T-cell (primary cell): Measurements from ENCODE around the gene ACOT12. TPM values are rescaled to one million over a fixed set of nuclear protein-coding genes. Genes with fewer than 3 reads are reported as not detected.

Source experiments
- ATAC-seq, 4 experiments: fragments of 200-7000 bp in 3 of 4; fragments of 150-1000 bp in 1 of 4; cut with Tn5 transposase; replicated peaks in 1 of 4; 1 replicate in 3 of 4; 2 replicates in 1 of 4; pipeline ENCODE4 v1.10.0; 2021; ENCODE audit warnings: moderate library complexity in 3 of 4, mild to moderate bottlenecking in 2 of 4, moderate number of reproducible peaks in 1 of 4
- CTCF ChIA-PET, 2 donors: fragments of 300-600 bp; sonication (Branson Sonifier 250); formaldehyde crosslinking; loops; one replicate each; lab custom pipeline; 2022; ENCODE audit warnings: antibody characterized with exemption in 2 of 2; lab: Charles Lee
- POLR2A ChIA-PET, 2 donors: fragments of 300-600 bp; sonication (Branson Sonifier 250); formaldehyde crosslinking; loops; one replicate each; lab custom pipeline; 2022; ENCODE audit warnings: antibody characterized with exemption in 2 of 2; lab: Charles Lee
- DNase-seq, 35 experiments: peaks; one replicate each; pipeline versions ENCODE4 v3.0.0 to v3.0.0-alpha.2; 2013 to 2023
- H3K27ac ChIP-seq: one replicate; pipeline ENCODE4 v1.5.1; 2013; ENCODE audit warnings: low read length
- H3K27me3 ChIP-seq, 2 experiments: replicated peaks in 1 of 2; 1 replicate in 1 of 2; 2 replicates in 1 of 2; pipeline versions ENCODE4 v1.6.1 to v1.7.0; 2013; ENCODE audit warnings: low read length in 1 of 2, mixed read lengths in 1 of 2; ENCODE audit not compliant: control insufficient read depth in 2 of 2, insufficient read depth in 2 of 2; ENCODE audit errors: extremely low read depth in 1 of 2
- H3K36me3 ChIP-seq, 2 donors: 1 replicate in 1 of 2; 2 replicates in 1 of 2; pipeline versions ENCODE4 v1.6.1 to v1.7.0; 2013; ENCODE audit warnings: low read length in 1 of 2; ENCODE audit not compliant: control insufficient read depth in 2 of 2, insufficient read depth in 1 of 2; ENCODE audit errors: extremely low read depth in 1 of 2
- H3K4me1 ChIP-seq, 2 experiments: 1 replicate in 1 of 2; 2 replicates in 1 of 2; pipeline versions ENCODE4 v1.6.1 to v1.7.0; 2013; ENCODE audit warnings: low read length in 2 of 2, mixed read lengths in 1 of 2; ENCODE audit not compliant: insufficient read depth in 2 of 2, control insufficient read depth in 1 of 2; ENCODE audit errors: extremely low read depth in 1 of 2
- H3K4me3 ChIP-seq, 2 donors: 1 replicate in 1 of 2; 2 replicates in 1 of 2; pipeline versions ENCODE4 v1.5.1 to v1.7.0; 2013; ENCODE audit warnings: mild to moderate bottlenecking in 2 of 2, low read length in 1 of 2, moderate library complexity in 1 of 2; ENCODE audit not compliant: control insufficient read depth in 1 of 2; ENCODE audit errors: extremely low read depth in 1 of 2
- H3K9me3 ChIP-seq: 2 replicates; pipeline ENCODE4 v1.7.0; 2013
- H3K27ac Mint-ChIP-seq, 2 donors: one replicate each; pipeline ENCODE4 v1.8.0; 2020 to 2021; ENCODE audit warnings: mild to moderate bottlenecking in 2 of 2, mixed read lengths in 2 of 2
- H3K27me3 Mint-ChIP-seq, 2 donors: one replicate each; pipeline ENCODE4 v1.8.0; 2021 to 2022; ENCODE audit warnings: mixed read lengths in 2 of 2
- H3K36me3 Mint-ChIP-seq: one replicate; pipeline ENCODE4 v1.8.0; 2021; ENCODE audit warnings: mixed read lengths
- H3K4me1 Mint-ChIP-seq, 3 donors: one replicate each; pipeline ENCODE4 v1.8.0; 2020 to 2022; ENCODE audit warnings: mixed read lengths in 3 of 3, mild to moderate bottlenecking in 1 of 3
- H3K4me3 Mint-ChIP-seq, 3 donors: one replicate each; pipeline ENCODE4 v1.8.0; 2020 to 2022; ENCODE audit warnings: mild to moderate bottlenecking in 3 of 3, mixed read lengths in 3 of 3, moderate library complexity in 3 of 3
- H3K9me3 Mint-ChIP-seq, 3 donors: one replicate each; pipeline ENCODE4 v1.8.0; 2020 to 2022; ENCODE audit warnings: mixed read lengths in 3 of 3
- WGBS: methylation state at CpG from one replicate; pipeline ENCODE4 v1.1.5; 2013; ENCODE audit warnings: missing lambda C conversion rate; ENCODE audit not compliant: insufficient coverage; 5-methylcytosine and 5-hydroxymethylcytosine counted together
- total RNA-seq, 35 experiments: library from RNA in 6 of 35; stranded (reverse) in 6 of 35; fragments of 120-200 nt in 1 of 35; gene quantifications; one replicate each; pipeline versions ENCODE4 v1.2.1 to v1.2.4 and lab custom pipeline; 2013 to 2026

The ACOT12 gene
- total RNA-seq, 5 donors from 2014 or later (not counting 1 experiment from before 2014, with no cell fraction given), result 0.22 TPM; not detected in 4

GRCh38 chr5:81359108-81359507 is 34.8 kb downstream of the ACOT12 start:
- no peak overlapping the region for H3K4me3 Mint-ChIP-seq
- no peaks in the 10 kb centered on the region for H3K4me1 Mint-ChIP-seq
- CTCF ChIA-PET, result no interaction called here
- H3K27ac Mint-ChIP-seq, result no peak overlapping the region
- Histone ChIP-seq H3K27me3 (peaks cover 0 to 10% of the 10 kb centered on the region in 2 experiments), H3K4me3 (no peak overlapping the region), H3K36me3 (no peaks in the 10 kb centered on the region), H3K27ac (no peak overlapping the region), H3K4me1 (no peaks in the 10 kb centered on the region), H3K9me3 (no peaks in the 10 kb centered on the region)
- DNase-seq, result no peak
- H3K36me3 Mint-ChIP-seq, result no peaks in the 10 kb centered on the region
- POLR2A ChIA-PET, result no interaction called here
- H3K27me3 Mint-ChIP-seq, result peaks cover 0 to 5% of the 10 kb centered on the region in 2 donors
- H3K9me3 Mint-ChIP-seq, result no peaks in the 10 kb centered on the region
- 90% methylated on average over 2 of the region's 5 CpGs for WGBS
- ATAC-seq, result no peak

- no peak for DNase-seq
- Histone ChIP-seq H3K27ac (no peak overlapping the region), H3K36me3 (no peaks in the 10 kb centered on the region), H3K4me1 (no peaks in the 10 kb centered on the region), H3K9me3 (no peaks in the 10 kb centered on the region), H3K27me3 (peaks cover 0 to 10% of the 10 kb centered on the region in 2 experiments), H3K4me3 (no peak overlapping the region)
- no peak for ATAC-seq
- ChIA-PET CTCF (no interaction called here), POLR2A (no interaction called here)
- Mint-ChIP-seq H3K27ac (no peak overlapping the region), H3K4me3 (no peak overlapping the region), H3K36me3 (no peaks in the 10 kb centered on the region), H3K4me1 (no peaks in the 10 kb centered on the region), H3K27me3 (peaks cover 0 to 9% of the 10 kb centered on the region in 2 donors), H3K9me3 (no peaks in the 10 kb centered on the region)
- WGBS, result 95% methylated on average over 5 of the region's 11 CpGs
These were observed 38.4 kb downstream of the ACOT12 start for GRCh38 chr5:81355291-81356251.

GRCh38 chr5:81354093-81354492 is 39.8 kb downstream of the ACOT12 start:
- Histone ChIP-seq H3K36me3 (no peaks in the 10 kb centered on the region), H3K9me3 (no peaks in the 10 kb centered on the region), H3K4me3 (no peak overlapping the region), H3K27ac (no peak overlapping the region), H3K27me3 (peaks cover 0 to 9% of the 10 kb centered on the region in 2 experiments), H3K4me1 (no peaks in the 10 kb centered on the region)
- H3K36me3 Mint-ChIP-seq, result no peaks in the 10 kb centered on the region
- CTCF ChIA-PET, result no interaction called here
- H3K27ac Mint-ChIP-seq, result no peak overlapping the region
- 40% methylated on average over 1 of the region's 2 CpGs for WGBS
- no peak overlapping the region for H3K4me3 Mint-ChIP-seq
- POLR2A ChIA-PET, result no interaction called here
- H3K4me1 Mint-ChIP-seq, result no peaks in the 10 kb centered on the region
- ATAC-seq (no peak), DNase-seq (no peak)
- no peaks in the 10 kb centered on the region for H3K9me3 Mint-ChIP-seq
- peaks cover 0 to 8% of the 10 kb centered on the region in 2 donors for H3K27me3 Mint-ChIP-seq

- CTCF ChIA-PET, result no interaction called here
- H3K4me3 Mint-ChIP-seq, result no peak overlapping the region
- no peaks in the 10 kb centered on the region for H3K36me3 Mint-ChIP-seq
- no peak overlapping the region for H3K27ac ChIP-seq
- no peak overlapping the region for H3K27ac Mint-ChIP-seq
- no peaks in the 10 kb centered on the region for H3K4me1 ChIP-seq
- WGBS, result 57% methylated on average over 2 of the region's 5 CpGs
- no peak overlapping the region for H3K4me3 ChIP-seq
- H3K27me3 Mint-ChIP-seq, result peaks cover 0 to 4% of the 10 kb centered on the region in 2 donors
- H3K4me1 Mint-ChIP-seq, result no peaks in the 10 kb centered on the region
- ATAC-seq (no peak), DNase-seq (no peak)
- POLR2A ChIA-PET, result no interaction called here
- H3K36me3 ChIP-seq, result no peaks in the 10 kb centered on the region
- H3K9me3 ChIP-seq, result no peaks in the 10 kb centered on the region
- no peaks in the 10 kb centered on the region for H3K9me3 Mint-ChIP-seq
- H3K27me3 ChIP-seq, result peaks cover 0 to 4% of the 10 kb centered on the region in 2 experiments
These were observed 40.7 kb downstream of the ACOT12 start for GRCh38 chr5:81353189-81353588.

- CTCF ChIA-PET, result no interaction called here
- Histone ChIP-seq H3K4me3 (no peak overlapping the region), H3K27ac (no peak overlapping the region), H3K9me3 (no peaks in the 10 kb centered on the region), H3K27me3 (peaks cover 0 to under 1% of the 10 kb centered on the region in 2 experiments), H3K4me1 (no peaks in the 10 kb centered on the region), H3K36me3 (no peaks in the 10 kb centered on the region)
- no peaks in the 10 kb centered on the region for H3K4me1 Mint-ChIP-seq
- DNase-seq (no peak), ATAC-seq (no peak)
- no peak overlapping the region for H3K4me3 Mint-ChIP-seq
- H3K27me3 Mint-ChIP-seq, result peaks cover 0 to 4% of the 10 kb centered on the region in 2 donors
- no peaks in the 10 kb centered on the region for H3K9me3 Mint-ChIP-seq
- no peak overlapping the region for H3K27ac Mint-ChIP-seq
- no peaks in the 10 kb centered on the region for H3K36me3 Mint-ChIP-seq
- POLR2A ChIA-PET, result no interaction called here
These were observed 43.4 kb downstream of the ACOT12 start for GRCh38 chr5:81350507-81350906.

GRCh38 chr5:81349161-81349560 is 44.8 kb downstream of the ACOT12 start:
- POLR2A ChIA-PET, result no interaction called here
- 72% methylated on average over 4 of the region's 4 CpGs for WGBS
- DNase-seq, result no peak

More at GRCh38 chr5:81349161-81349560, 44.8 kb downstream of the ACOT12 start:
- Mint-ChIP-seq H3K27me3 (peaks cover 0 to 4% of the 10 kb centered on the region in 2 donors), H3K4me1 (no peaks in the 10 kb centered on the region), H3K27ac (no peak overlapping the region), H3K4me3 (no peak overlapping the region), H3K9me3 (no peaks in the 10 kb centered on the region), H3K36me3 (no peaks in the 10 kb centered on the region)
- no peak for ATAC-seq
- Histone ChIP-seq H3K4me3 (no peak overlapping the region), H3K36me3 (no peaks in the 10 kb centered on the region), H3K27me3 (no peaks in the 10 kb centered on the region), H3K4me1 (no peaks in the 10 kb centered on the region), H3K9me3 (no peaks in the 10 kb centered on the region), H3K27ac (no peak overlapping the region)
- CTCF ChIA-PET, result no interaction called here
